ENCODE results near the gene TREML1.
"Not testable (repeated sequence)": the region's sequence is repeated elsewhere in the genome, so short reads cannot be mapped to it uniquely, and the experiment has no call there.

Gene TREML1, protein sequence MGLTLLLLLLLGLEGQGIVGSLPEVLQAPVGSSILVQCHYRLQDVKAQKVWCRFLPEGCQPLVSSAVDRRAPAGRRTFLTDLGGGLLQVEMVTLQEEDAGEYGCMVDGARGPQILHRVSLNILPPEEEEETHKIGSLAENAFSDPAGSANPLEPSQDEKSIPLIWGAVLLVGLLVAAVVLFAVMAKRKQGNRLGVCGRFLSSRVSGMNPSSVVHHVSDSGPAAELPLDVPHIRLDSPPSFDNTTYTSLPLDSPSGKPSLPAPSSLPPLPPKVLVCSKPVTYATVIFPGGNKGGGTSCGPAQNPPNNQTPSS

DNA sequence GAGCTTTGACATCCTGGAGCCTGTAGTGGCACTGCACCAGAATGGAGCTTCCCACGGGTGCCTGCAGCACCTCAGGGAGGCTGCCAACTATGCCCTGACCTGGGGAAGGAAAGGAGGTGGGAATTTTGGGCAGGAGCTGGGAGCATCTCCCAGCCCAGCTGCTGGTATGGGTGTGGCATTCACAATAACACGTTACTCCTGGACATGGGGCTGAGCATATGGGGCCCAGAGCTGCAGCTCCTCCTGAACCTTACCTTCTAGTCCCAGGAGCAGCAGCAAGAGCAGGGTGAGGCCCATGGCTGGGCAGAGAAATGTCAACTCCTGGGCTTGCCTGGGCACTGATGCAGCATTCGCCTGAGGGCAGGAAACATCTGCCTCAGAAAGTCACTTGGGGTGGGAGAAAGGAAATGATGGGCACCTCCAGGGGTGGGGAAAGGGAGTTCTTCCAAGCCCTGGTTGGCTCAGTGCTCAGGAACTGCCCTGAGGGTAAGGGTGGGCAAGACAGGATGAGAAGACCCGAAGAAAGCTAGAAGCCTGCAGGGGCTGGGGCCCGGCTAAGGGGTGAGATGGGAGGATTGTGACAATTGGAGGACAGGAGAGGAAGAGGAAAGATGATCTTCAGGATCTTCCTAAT, at the start of gene TREML1:
TREML1 (minus strand) TSS at position 356 of the 634 bp plus-strand sequence; CDS start at position 297, 59 bp downstream.
- DNase-seq (ENCODE audit: low read depth in 2 of 2), result no peak

DNA sequence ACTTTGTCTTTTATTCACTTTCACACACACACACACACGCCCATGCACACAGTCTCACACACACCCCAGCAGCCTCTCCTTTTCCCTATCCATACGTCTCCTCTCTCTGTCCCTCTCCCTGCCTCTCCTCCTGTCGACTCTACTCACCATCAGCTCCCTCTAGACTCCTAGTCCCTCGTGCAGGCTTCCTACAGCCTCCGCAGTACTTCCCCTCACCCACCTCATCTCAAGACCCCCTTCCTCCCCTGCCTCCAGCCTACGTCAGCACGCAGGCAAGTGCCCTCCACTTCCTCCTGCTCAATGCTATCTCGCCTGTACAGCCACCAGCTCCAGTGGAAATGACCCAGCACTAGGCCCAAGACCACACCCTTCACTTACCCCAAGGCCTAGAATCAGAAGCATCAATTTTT, 47.6 kb upstream of the TREML1 start:
- no peak for DNase-seq (ENCODE audit: low read depth in 2 of 2)

- DNase-seq (ENCODE audit: low read depth in 2 of 2), result no peak
Measured at GRCh38 chr6:41200901-41201763, 47.0 kb upstream of the TREML1 start, which contains the start of gene TREML2. Gene TREML2, minus strand, starts transcription at chr6:41201149. Its CDS starts 141 bp downstream, at chr6:41201008.

DNA sequence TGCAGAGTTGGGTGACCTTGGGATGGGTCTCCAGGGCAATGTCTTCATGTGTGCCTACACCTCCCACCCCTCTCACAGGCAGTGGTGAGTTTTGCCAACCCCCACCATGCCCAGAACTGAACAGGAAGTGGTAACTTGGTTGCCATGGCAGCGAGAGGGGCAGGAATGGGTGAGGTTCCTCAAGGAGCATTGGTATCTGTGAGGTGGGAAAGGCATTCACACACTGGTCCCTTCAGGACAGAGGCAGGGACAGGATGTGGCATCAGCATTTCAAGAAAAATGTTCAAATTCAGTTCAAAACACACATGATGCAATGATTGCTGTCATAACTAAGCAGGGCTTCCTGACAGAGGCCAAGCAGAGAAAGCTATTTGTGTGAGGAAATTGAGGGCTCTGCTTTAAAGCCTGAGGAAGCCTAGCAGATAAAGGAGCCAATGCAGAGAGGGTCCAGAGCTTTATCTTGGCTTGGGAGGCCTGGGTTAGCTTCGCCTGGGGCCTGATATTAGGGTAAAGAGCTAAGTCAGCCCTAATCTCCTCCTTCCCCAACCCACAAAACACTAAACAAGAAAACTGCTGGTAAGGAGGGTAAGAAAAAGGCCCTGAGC, 46.3 kb upstream of the TREML1 start:
- DNase-seq (ENCODE audit: low read depth in 2 of 2), result no peak

DNA sequence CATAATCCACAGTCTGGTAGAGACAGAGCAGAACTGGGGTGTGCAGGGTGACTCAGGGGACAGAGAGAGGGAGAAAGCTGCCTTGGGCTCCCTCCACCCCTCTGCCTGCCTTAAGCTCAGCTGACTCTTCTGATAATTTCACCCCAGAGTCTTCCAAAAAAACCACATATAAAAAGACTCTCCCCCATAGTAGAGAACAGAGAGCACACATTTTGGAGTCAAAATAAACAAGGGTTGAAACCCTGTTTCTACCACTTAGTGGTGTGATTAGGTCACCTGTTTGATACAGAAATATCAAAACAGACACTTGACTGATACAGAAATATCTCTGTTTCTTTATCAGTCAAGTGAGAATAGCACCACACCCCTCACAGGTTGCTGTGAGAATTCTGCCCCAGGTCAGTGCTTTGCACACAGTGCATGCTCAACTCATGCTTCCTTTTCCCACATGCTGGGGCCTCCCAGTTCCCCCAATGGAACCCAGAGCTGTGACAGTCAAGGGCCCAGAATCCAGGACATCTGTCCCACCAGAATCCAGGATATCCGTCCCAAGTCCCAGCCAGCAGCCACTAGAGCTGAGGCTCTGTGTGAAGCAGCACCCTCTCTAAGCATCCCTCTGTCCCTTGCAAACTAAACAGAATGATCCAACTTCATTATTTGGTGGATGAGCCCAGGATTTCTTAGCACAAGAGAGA, 45.6 kb upstream of the TREML1 start:
- DNase-seq (ENCODE audit: low read depth in 2 of 2), result no peak

GRCh38 chr6:41197234-41197633, 43.1 kb upstream of the TREML1 start:
- no peak for DNase-seq (ENCODE audit: low read depth in 2 of 2)

GRCh38 chr6:41194386-41194785, 40.2 kb upstream of the TREML1 start:
- no peak for DNase-seq (ENCODE audit: low read depth in 2 of 2)

DNA sequence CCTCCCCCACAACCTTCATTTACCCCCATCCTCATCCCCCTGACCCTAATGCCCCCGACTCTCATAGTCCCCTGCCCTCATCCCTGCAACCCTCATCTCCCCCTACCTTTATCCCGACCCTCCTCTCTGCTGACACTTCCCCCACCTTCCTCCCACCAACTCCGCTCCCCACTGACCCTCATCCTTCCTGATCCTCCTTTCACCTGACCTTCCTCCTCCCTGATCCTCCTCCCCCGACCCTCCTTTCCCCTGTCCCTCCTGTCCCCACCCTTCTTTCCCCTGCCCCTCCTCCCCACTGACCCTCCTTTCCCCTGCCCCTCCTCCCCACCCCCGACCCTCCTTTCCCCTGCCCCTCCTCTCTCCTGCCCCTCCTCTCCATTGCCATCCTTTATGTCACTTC, 39.7 kb upstream of the TREML1 start:
- no peak for DNase-seq (ENCODE audit: low read depth in 2 of 2)

DNA sequence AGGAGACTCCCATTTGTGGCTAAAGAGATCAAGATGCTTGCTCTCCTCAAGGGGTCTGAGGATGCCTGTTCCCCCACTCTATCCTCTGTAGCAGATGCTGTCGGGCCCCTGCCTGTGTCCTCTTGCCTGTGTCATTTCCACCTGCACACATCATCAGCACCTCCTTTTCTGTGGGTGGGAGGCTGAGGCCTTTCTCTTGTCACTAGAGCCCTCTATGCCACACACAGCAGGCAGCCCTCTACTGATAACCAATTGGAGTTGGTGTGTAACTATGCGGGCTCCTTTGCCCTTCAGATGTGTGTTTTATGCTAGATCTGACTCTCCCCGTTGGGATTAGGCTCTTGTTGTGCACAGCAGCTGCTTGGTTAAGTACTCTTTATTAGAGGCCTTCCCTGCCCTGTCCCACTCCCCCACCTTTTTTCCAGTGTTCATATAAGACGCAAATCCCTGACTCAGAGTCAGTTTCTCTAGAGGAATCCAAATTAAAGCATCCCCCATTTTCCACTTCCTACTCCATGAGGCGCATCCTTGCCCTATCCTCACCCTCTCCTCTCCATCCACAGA, 39.1 kb upstream of the TREML1 start:
- DNase-seq (ENCODE audit: low read depth in 2 of 2), result no peak

- peak in 1 of 2 donors; percentile 21 for DNase-seq (ENCODE audit: low read depth in 2 of 2)
Measured at GRCh38 chr6:41191569-41191968, 37.4 kb upstream of the TREML1 start.

GRCh38 chr6:41190791-41191190, 36.6 kb upstream of the TREML1 start:
- DNase-seq (ENCODE audit: low read depth in 2 of 2), result no peak

- DNase-seq (ENCODE audit: low read depth in 2 of 2), result no peak
Measured at GRCh38 chr6:41189967-41190366, 35.8 kb upstream of the TREML1 start.

GRCh38 chr6:41189046-41189445, 34.9 kb upstream of the TREML1 start:
- DNase-seq (ENCODE audit: low read depth in 2 of 2), result not testable (repeated sequence)

DNA sequence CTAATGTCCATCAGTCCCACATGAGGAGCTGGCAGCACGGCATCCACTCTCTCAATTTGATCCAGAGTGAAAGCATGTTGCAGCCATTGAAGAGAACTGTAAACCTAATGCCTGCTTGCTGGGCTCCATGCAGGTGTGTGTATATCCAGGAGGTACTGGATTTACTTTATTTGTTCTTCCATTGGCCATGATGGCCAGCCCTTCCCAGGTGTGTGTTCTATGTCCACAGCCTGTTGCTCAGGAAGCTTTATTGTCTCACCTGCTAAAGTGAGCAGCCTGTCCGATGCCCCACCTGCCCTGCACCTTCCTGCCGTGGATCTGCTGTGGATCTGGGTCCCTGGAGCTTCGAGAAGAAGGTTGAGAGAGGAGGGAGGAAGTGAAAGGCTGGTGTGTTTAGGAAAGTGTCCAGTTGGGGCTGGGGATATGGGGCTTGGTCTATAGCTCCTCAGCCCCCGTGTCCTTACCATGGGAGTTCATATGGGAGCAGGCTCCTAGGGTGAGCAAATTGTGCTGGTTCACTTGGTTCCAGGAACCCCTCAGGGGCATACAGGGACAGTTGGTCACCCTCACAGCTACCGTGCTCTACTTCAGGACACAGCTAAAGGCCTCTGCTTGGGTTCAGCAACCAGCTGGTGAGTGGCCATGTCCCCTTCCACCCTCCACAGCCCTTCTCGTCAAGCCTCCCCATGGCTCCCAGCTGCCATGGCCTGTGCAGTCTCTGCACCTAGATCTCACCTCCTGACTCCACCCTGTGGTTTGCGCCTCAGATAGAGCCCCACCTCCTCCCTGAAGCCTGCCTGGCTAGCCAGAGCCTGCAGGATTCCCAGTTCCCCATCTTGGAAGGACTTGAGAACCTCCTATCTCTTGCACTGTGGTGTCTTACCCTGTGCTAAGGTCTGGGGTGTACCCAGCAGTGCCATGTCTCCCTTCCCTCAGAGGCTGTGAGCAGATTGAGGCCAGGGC, 34.1 kb upstream of the TREML1 start:
- DNase-seq (ENCODE audit: low read depth in 2 of 2), result no peak

- no peak for DNase-seq (ENCODE audit: low read depth in 2 of 2)
Measured at GRCh38 chr6:41186031-41186562, 31.9 kb upstream of the TREML1 start.

DNA sequence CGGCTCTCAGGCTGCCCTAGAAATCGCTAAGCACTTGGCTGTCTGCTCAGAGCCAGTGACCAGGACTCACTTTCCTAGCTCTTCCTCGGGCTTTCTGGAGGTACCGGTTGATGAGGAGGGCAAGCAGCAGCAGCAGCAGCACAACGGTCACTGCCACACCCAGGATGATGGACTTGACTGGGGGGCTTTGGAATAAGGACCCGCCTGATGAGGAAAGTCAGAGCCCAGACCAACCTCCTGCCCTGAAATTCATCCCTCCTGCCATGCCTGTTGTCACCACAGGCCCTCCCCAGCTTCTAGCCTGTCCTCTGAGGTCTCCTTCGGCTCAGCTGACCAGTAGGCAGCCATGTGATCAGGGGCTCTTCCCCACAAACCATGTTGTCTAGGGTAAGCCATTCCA, 30.6 kb upstream of the TREML1 start:
- DNase-seq (ENCODE audit: low read depth in 2 of 2), result no peak

DNA sequence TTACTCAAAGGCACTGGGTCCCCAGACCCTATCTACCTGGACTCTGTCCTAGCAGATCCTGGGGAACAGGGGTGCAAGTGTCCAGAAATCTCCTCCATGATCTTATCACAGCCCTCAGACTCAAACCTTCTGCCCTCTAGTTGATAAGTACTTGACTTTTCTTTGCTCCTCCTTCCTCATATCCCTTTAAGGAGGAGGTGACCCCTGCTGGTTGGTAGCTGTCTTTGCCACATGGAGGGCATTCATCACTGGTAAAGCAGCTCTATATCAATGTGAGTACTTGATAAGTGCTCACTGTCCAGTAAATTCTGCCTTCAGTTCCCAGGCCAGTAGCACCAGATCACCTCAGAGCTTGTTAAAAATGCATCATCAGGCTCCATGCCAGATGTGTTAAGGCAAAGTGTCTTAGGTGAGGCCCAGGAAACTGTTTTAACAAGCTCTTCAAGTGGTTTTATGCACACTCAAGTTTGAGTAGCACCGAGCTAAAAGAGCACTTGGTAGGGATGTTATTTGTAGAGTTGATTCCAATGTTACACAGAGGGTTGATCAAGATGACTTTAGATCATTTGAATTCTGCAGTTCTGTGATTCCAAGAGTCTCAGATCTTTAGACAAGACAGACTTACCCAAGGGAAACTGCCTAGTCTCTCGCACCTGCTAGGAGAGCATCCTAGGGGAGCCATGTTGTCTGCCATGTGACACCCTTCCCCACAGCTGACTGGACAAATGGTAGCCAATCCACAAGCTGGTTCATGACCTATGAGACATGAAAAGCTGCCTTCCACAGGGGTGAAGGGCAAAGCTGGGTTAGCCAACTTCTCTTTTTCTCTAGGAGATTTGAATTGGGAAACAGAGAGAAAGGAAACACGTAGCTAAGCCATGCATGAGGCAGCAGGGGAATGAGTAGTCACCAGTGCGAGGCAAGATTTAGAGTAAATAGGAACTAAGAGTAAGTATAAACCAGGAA, 28.2 kb upstream of the TREML1 start:
- no peak for DNase-seq (ENCODE audit: low read depth in 2 of 2)

DNA sequence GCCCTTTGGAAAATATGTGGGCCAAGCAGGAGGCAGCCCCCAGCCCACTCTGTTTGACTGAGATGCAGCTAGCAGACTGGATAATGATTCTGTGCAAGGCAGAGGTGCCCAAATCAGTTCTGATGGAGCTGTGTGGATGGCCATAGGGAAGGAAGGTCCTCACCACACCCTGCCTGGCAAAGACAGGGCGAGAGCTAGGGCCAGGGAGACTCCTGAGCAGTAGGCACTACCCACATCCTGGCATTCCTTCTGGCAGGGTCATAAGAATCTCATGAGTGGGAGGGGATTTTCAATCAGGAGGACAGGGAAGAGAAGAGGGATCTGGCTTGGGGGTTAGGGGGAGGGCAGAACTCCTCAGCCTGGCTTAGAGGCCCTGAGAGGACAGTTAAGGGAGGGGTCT, 27.4 kb upstream of the TREML1 start:
- DNase-seq (ENCODE audit: low read depth in 2 of 2), result no peak

Data from stimulated activated CD4-positive, alpha-beta T cell treated with anti-CD3 and anti-CD28 coated beads, Interleukin-1b, Interleukin-23, amount 100 ng/mL, for 1 hour (primary cell).